HG02798 (cell line): Measurements from ENCODE around the gene LGALS4.
"Not testable (repeated sequence)": the region's sequence is repeated elsewhere in the genome, so short reads cannot be mapped to it uniquely, and the experiment has no call there.

ENCODE experiments used
- ATAC-seq: cut with Tn5 transposase; IDR thresholded peaks from one replicate; pipeline ENCODE4 v1.9.1; 2021; ENCODE audit warnings: mild to moderate bottlenecking; ENCODE audit not compliant: unreplicated experiment, poor library complexity

LGALS4 gene

GRCh38 chr19:38800577-38801347 is 12.0 kb downstream of the LGALS4 start:
- ATAC-seq: no peak

GRCh38 chr19:38799104-38799503 is 13.6 kb downstream of the LGALS4 start:
- no peak for ATAC-seq

GRCh38 chr19:38797781-38798180 is 15.0 kb downstream of the LGALS4 start:
- not testable (repeated sequence) for ATAC-seq

GRCh38 chr19:38796154-38796553 is 16.6 kb downstream of the LGALS4 start:
- no peak for ATAC-seq

- no peak for ATAC-seq
Observed at GRCh38 chr19:38795549-38795948, 17.2 kb downstream of the LGALS4 start.

GRCh38 chr19:38793671-38794070 is 19.1 kb downstream of the LGALS4 start:
- no peak for ATAC-seq

- no peak for ATAC-seq
Observed at GRCh38 chr19:38793177-38793576, 19.6 kb downstream of the LGALS4 start.

GRCh38 chr19:38792250-38793111 is 20.3 kb downstream of the LGALS4 start:
- no peak for ATAC-seq

GRCh38 chr19:38791451-38792064 is 21.2 kb downstream of the LGALS4 start:
- peak; percentile 69 for ATAC-seq

- ATAC-seq: not testable (repeated sequence)
Observed at GRCh38 chr19:38790507-38791403, 22.0 kb downstream of the LGALS4 start.

- no peak for ATAC-seq
Observed at GRCh38 chr19:38788478-38789243, 24.1 kb downstream of the LGALS4 start, which contains the start of gene LGALS7B. Gene LGALS7B (plus strand): TSS chr19:38789200. CDS start chr19:38789227, 27 bp downstream.

- no peak for ATAC-seq
Observed at GRCh38 chr19:38786572-38787265, 26.0 kb downstream of the LGALS4 start.

GRCh38 chr19:38786061-38786460 is 26.7 kb downstream of the LGALS4 start:
- not testable (repeated sequence) for ATAC-seq

GRCh38 chr19:38785187-38785699 is 27.5 kb downstream of the LGALS4 start:
- ATAC-seq: no peak

- ATAC-seq: no peak
Observed at GRCh38 chr19:38784224-38784623, 28.5 kb downstream of the LGALS4 start.

GRCh38 chr19:38782212-38782611 is 30.5 kb downstream of the LGALS4 start:
- not testable (repeated sequence) for ATAC-seq

GRCh38 chr19:38781058-38781457 is 31.7 kb downstream of the LGALS4 start:
- no peak for ATAC-seq

- no peak for ATAC-seq
Observed at GRCh38 chr19:38780443-38780842, 32.3 kb downstream of the LGALS4 start.
